Activated CD8-positive, alpha-beta memory T cell treated with anti-CD3 and anti-CD28 coated beads, Interleukin-2, amount 10 ng/mL, durations not matched to agents 7 days and 5 days (primary cell): Measurements from ENCODE around the gene STKLD1. TPM values are rescaled to one million over a fixed set of nuclear protein-coding genes. Genes with fewer than 3 reads are reported as not detected.
A peak's percentile ranks its signal among the peaks of the same experiment; 100 is the strongest.
"Not testable (repeated sequence)": the region's sequence is repeated elsewhere in the genome, so short reads cannot be mapped to it uniquely, and the experiment has no call there.

Experiments
- ATAC-seq: fragments of 150-1000 bp; cut with Tn5 transposase; one replicate; pipeline ENCODE4 v1.10.0; 2021; ENCODE audit warnings: moderate library complexity
- CTCF ChIA-PET: fragments of 350-600 bp; sonication (Branson Sonifier 250); formaldehyde crosslinking; loops from one replicate; lab custom pipeline; 2021; ENCODE audit warnings: antibody characterized with exemption; lab: Charles Lee
- DNase-seq: peaks from one replicate; pipeline ENCODE4 v3.0.0-alpha.2; 2020
- H3K27ac Mint-ChIP-seq: one replicate; pipeline ENCODE4 v1.8.0; 2021; ENCODE audit warnings: mild to moderate bottlenecking, mixed read lengths
- H3K27me3 Mint-ChIP-seq: one replicate; pipeline ENCODE4 v1.8.0; 2021; ENCODE audit warnings: mixed read lengths
- H3K36me3 Mint-ChIP-seq: one replicate; pipeline ENCODE4 v1.8.0; 2021; ENCODE audit warnings: mild to moderate bottlenecking, mixed read lengths
- H3K4me1 Mint-ChIP-seq: one replicate; pipeline ENCODE4 v1.8.0; 2021; ENCODE audit warnings: mixed read lengths
- H3K4me3 Mint-ChIP-seq: one replicate; pipeline ENCODE4 v1.8.0; 2021; ENCODE audit warnings: mild to moderate bottlenecking, moderate library complexity, mixed read lengths
- H3K9me3 Mint-ChIP-seq: one replicate; pipeline ENCODE4 v1.8.0; 2022; ENCODE audit warnings: low read depth, mixed read lengths
- total RNA-seq, 2 experiments: library from RNA; stranded (reverse); gene quantifications; one replicate each; pipeline ENCODE4 v1.2.3, GENCODE V29; 2021

Gene STKLD1
- total RNA-seq, 2 experiments from 2014 or later = 0.20 to 1.4 TPM

GRCh38 chr9:133370685-133371084 lies 5.5 kb upstream of the STKLD1 start:
- H3K4me1 Mint-ChIP-seq = peaks cover 79% of the 10 kb centered on the region
- H3K4me3 Mint-ChIP-seq = peak overlapping the region; percentile 95
- DNase-seq (peak; percentile 87), ATAC-seq (peak; percentile 50)
- H3K36me3 Mint-ChIP-seq = peaks cover 63% of the 10 kb centered on the region
- CTCF ChIA-PET = interaction anchor here (0.7 to 6.3 kb wide), 14 partner anchors 8 to 340 kb away, joined by 3 to 100 read pairs (median 5); partner anchors contain the start of genes GTF3C5, MED22, RPL7A and SURF1
- H3K9me3 Mint-ChIP-seq = no peaks in the 10 kb centered on the region
- peak overlapping the region; percentile 100 for H3K27ac Mint-ChIP-seq
- no peaks in the 10 kb centered on the region for H3K27me3 Mint-ChIP-seq

GRCh38 chr9:133371261-133371711 lies 4.9 kb upstream of the STKLD1 start:
- ATAC-seq (peak; percentile 44), DNase-seq (peak; percentile 90)
- Mint-ChIP-seq H3K36me3 (peaks cover 57% of the 10 kb centered on the region), H3K4me3 (peak overlapping the region; percentile 95), H3K27me3 (no peaks in the 10 kb centered on the region), H3K9me3 (no peaks in the 10 kb centered on the region), H3K27ac (peak overlapping the region; percentile 100), H3K4me1 (peaks cover 73% of the 10 kb centered on the region)
- CTCF ChIA-PET = interaction anchor here (0.8 to 6.3 kb wide), 16 partner anchors 9 to 341 kb away, joined by 3 to 100 read pairs (median 5); partner anchors contain the start of genes CACFD1, GTF3C5, MED22 and RPL7A

GRCh38 chr9:133372144-133372543 lies 4.0 kb upstream of the STKLD1 start:
- H3K27ac Mint-ChIP-seq = peak overlapping the region; percentile 100
- CTCF ChIA-PET = interaction anchor here (0.8 to 6.3 kb wide), 15 partner anchors 15 to 342 kb away, joined by 3 to 100 read pairs (median 5); partner anchors contain the start of genes CACFD1, GTF3C5, MED22 and RPL7A

GRCh38 chr9:133374612-133375115 lies 1.5 kb upstream of the STKLD1 start:
- ATAC-seq = peak; percentile 24
- CTCF ChIA-PET = interaction anchor here (0.7 to 6.3 kb wide), 11 partner anchors 11 to 408 kb away, joined by 3 to 100 read pairs (median 3); partner anchors contain the start of genes MED22, RPL7A, SURF1 and SURF2
- peak overlapping the region; percentile 95 for H3K4me3 Mint-ChIP-seq
- no peak for DNase-seq
- H3K27ac Mint-ChIP-seq = peak overlapping the region; percentile 100
- H3K4me1 Mint-ChIP-seq = peaks cover 47% of the 10 kb centered on the region
- peaks cover 37% of the 10 kb centered on the region for H3K36me3 Mint-ChIP-seq
- H3K27me3 Mint-ChIP-seq = peaks cover 2% of the 10 kb centered on the region
- no peaks in the 10 kb centered on the region for H3K9me3 Mint-ChIP-seq

More at GRCh38 chr9:133372144-133372543, 4.0 kb upstream of the STKLD1 start:
- H3K4me3 Mint-ChIP-seq = peak overlapping the region; percentile 95
- ATAC-seq (no peak), DNase-seq (peak; percentile 62)
- peaks cover 68% of the 10 kb centered on the region for H3K4me1 Mint-ChIP-seq
- H3K36me3 Mint-ChIP-seq = peaks cover 52% of the 10 kb centered on the region
- H3K27me3 Mint-ChIP-seq = peaks cover under 1% of the 10 kb centered on the region
- no peaks in the 10 kb centered on the region for H3K9me3 Mint-ChIP-seq

- H3K36me3 Mint-ChIP-seq = peaks cover 32% of the 10 kb centered on the region
- peak overlapping the region; percentile 95 for H3K4me3 Mint-ChIP-seq
- peaks cover 2% of the 10 kb centered on the region for H3K27me3 Mint-ChIP-seq
- peak; percentile 58 for DNase-seq
- H3K9me3 Mint-ChIP-seq = no peaks in the 10 kb centered on the region
- peaks cover 41% of the 10 kb centered on the region for H3K4me1 Mint-ChIP-seq
- CTCF ChIA-PET = interaction anchor here (0.7 to 6.3 kb wide), 9 partner anchors 11 to 407 kb away, joined by 3 to 100 read pairs (median 4); partner anchors contain the start of genes MED22, RPL7A, SURF1 and SURF2
- peak; percentile 3 for ATAC-seq
- peak overlapping the region; percentile 100 for H3K27ac Mint-ChIP-seq
Observed at GRCh38 chr9:133375116-133375723, 946 bp upstream of the STKLD1 start.

GRCh38 chr9:133377280-133377679 lies 1.1 kb downstream of the STKLD1 start:
- peaks cover 21% of the 10 kb centered on the region for H3K36me3 Mint-ChIP-seq
- not testable (repeated sequence) for ATAC-seq, H3K27me3 Mint-ChIP-seq, H3K9me3 Mint-ChIP-seq, DNase-seq
- CTCF ChIA-PET = interaction anchor here (0.9 to 2.2 kb wide), 11 partner anchors 18 to 355 kb away, joined by 3 to 9 read pairs (median 4); partner anchors contain the start of genes REXO4, SURF1 and SURF2
- peak overlapping the region; percentile 33 for H3K4me3 Mint-ChIP-seq
- H3K4me1 Mint-ChIP-seq = peaks cover 20% of the 10 kb centered on the region
- H3K27ac Mint-ChIP-seq = peak overlapping the region; percentile 52

- peaks cover 2% of the 10 kb centered on the region for H3K27me3 Mint-ChIP-seq
- DNase-seq = no peak
- ATAC-seq = no peak
- no peaks in the 10 kb centered on the region for H3K9me3 Mint-ChIP-seq
- no peak overlapping the region for H3K4me3 Mint-ChIP-seq
- no peak overlapping the region for H3K27ac Mint-ChIP-seq
- peaks cover 16% of the 10 kb centered on the region for H3K4me1 Mint-ChIP-seq
- H3K36me3 Mint-ChIP-seq = peaks cover 16% of the 10 kb centered on the region
- CTCF ChIA-PET = interaction anchor here (1.1 to 2.2 kb wide), 6 partner anchors 18 to 139 kb away, joined by 3 to 8 read pairs (median 4); partner anchors contain the start of genes MED22, REXO4 and RPL7A
Observed at GRCh38 chr9:133377721-133378216, 1.6 kb downstream of the STKLD1 start.

- no peak overlapping the region for H3K27ac Mint-ChIP-seq
- DNase-seq (no peak), ATAC-seq (no peak)
- H3K27me3 Mint-ChIP-seq = peaks cover 2% of the 10 kb centered on the region
- H3K4me3 Mint-ChIP-seq = no peak overlapping the region
- H3K9me3 Mint-ChIP-seq = no peaks in the 10 kb centered on the region
- peaks cover 9% of the 10 kb centered on the region for H3K4me1 Mint-ChIP-seq
- peaks cover 12% of the 10 kb centered on the region for H3K36me3 Mint-ChIP-seq
- CTCF ChIA-PET = interaction anchor here (1.1 to 2.2 kb wide), 3 partner anchors 31 to 48 kb away, joined by 3 to 8 read pairs (median 6); partner anchors contain the start of genes MED22, REXO4 and RPL7A
Observed at GRCh38 chr9:133378408-133378962, 2.3 kb downstream of the STKLD1 start.

- CTCF ChIA-PET = interaction anchor here (2.0 kb wide), 1 partner anchor 32 kb away, joined by 6 read pairs; the partner anchor contains the start of genes MED22 and RPL7A
- H3K27me3 Mint-ChIP-seq = peaks cover 2% of the 10 kb centered on the region
- no peak overlapping the region for H3K4me3 Mint-ChIP-seq
- H3K9me3 Mint-ChIP-seq = no peaks in the 10 kb centered on the region
- ATAC-seq (no peak), DNase-seq (no peak)
- H3K27ac Mint-ChIP-seq = no peak overlapping the region
- peaks cover 7% of the 10 kb centered on the region for H3K36me3 Mint-ChIP-seq
- peaks cover 5% of the 10 kb centered on the region for H3K4me1 Mint-ChIP-seq
Observed at GRCh38 chr9:133379153-133380086, 3.3 kb downstream of the STKLD1 start.

GRCh38 chr9:133380734-133381133 lies 4.6 kb downstream of the STKLD1 start:
- ATAC-seq = no peak
- peaks cover 3% of the 10 kb centered on the region for H3K4me1 Mint-ChIP-seq
- DNase-seq = no peak
- peaks cover 2% of the 10 kb centered on the region for H3K27me3 Mint-ChIP-seq
- no peak overlapping the region for H3K4me3 Mint-ChIP-seq
- CTCF ChIA-PET = interaction anchor here (0.7 kb wide), 4 partner anchors 24 to 274 kb away, joined by 3 read pairs; partner anchors contain the start of genes SURF1 and SURF2
- no peaks in the 10 kb centered on the region for H3K9me3 Mint-ChIP-seq
- H3K36me3 Mint-ChIP-seq = no peaks in the 10 kb centered on the region
- H3K27ac Mint-ChIP-seq = no peak overlapping the region

GRCh38 chr9:133382507-133383141 lies 6.5 kb downstream of the STKLD1 start:
- Mint-ChIP-seq H3K36me3 (no peaks in the 10 kb centered on the region), H3K9me3 (no peaks in the 10 kb centered on the region), H3K27ac (no peak overlapping the region), H3K27me3 (no peaks in the 10 kb centered on the region), H3K4me3 (no peak overlapping the region), H3K4me1 (peaks cover 3% of the 10 kb centered on the region)
- DNase-seq = no peak
- CTCF ChIA-PET = no interaction called here
- ATAC-seq = no peak
